ENCODE measurements around the gene LMCD1. TPM values are rescaled to one million over a fixed set of nuclear protein-coding genes. Genes with fewer than 3 reads are reported as not detected.

The LMCD1 gene
- total RNA-seq, 1 donor: 0.21 TPM

- H3K27me3 ChIP-seq (ENCODE audit: insufficient read depth, low read length): no peaks in the 10 kb centered on the region
- no peaks in the 10 kb centered on the region for H3K4me1 ChIP-seq (ENCODE audit: insufficient read depth, low read length)
- no peak overlapping the region for H3K4me3 ChIP-seq (ENCODE audit: low read length)
- no peaks in the 10 kb centered on the region for H3K9me3 ChIP-seq (ENCODE audit: low read depth, low read length)
Observed at GRCh38 chr3:8607234-8608040, 105.8 kb downstream of the LMCD1 start.

GRCh38 chr3:8608041-8608790 is 106.6 kb downstream of the LMCD1 start:
- H3K4me3 ChIP-seq (ENCODE audit: low read length): no peak overlapping the region
- H3K4me1 ChIP-seq (ENCODE audit: insufficient read depth, low read length): no peaks in the 10 kb centered on the region
- no peaks in the 10 kb centered on the region for H3K27me3 ChIP-seq (ENCODE audit: insufficient read depth, low read length)
- no peaks in the 10 kb centered on the region for H3K9me3 ChIP-seq (ENCODE audit: low read depth, low read length)

GRCh38 chr3:8608791-8609467 is 107.3 kb downstream of the LMCD1 start:
- Histone ChIP-seq H3K9me3 (ENCODE audit: low read depth, low read length) (no peaks in the 10 kb centered on the region), H3K4me3 (ENCODE audit: low read length) (no peak overlapping the region), H3K27me3 (ENCODE audit: insufficient read depth, low read length) (no peaks in the 10 kb centered on the region), H3K4me1 (ENCODE audit: insufficient read depth, low read length) (no peaks in the 10 kb centered on the region)

- no peaks in the 10 kb centered on the region for H3K9me3 ChIP-seq (ENCODE audit: low read depth, low read length)
Observed at GRCh38 chr3:8610951-8611350, 109.3 kb downstream of the LMCD1 start.

GRCh38 chr3:8617921-8618320 is 116.3 kb downstream of the LMCD1 start:
- no peaks in the 10 kb centered on the region for H3K9me3 ChIP-seq (ENCODE audit: low read depth, low read length)
- H3K27me3 ChIP-seq (ENCODE audit: insufficient read depth, low read length): no peaks in the 10 kb centered on the region
- H3K4me1 ChIP-seq (ENCODE audit: insufficient read depth, low read length): no peaks in the 10 kb centered on the region
- H3K4me3 ChIP-seq (ENCODE audit: low read length): no peak overlapping the region

More at GRCh38 chr3:8610951-8611350, 109.3 kb downstream of the LMCD1 start:
- no peaks in the 10 kb centered on the region for H3K4me1 ChIP-seq (ENCODE audit: insufficient read depth, low read length)
- no peak overlapping the region for H3K4me3 ChIP-seq (ENCODE audit: low read length)
- no peaks in the 10 kb centered on the region for H3K27me3 ChIP-seq (ENCODE audit: insufficient read depth, low read length)

- Histone ChIP-seq H3K27me3 (ENCODE audit: insufficient read depth, low read length) (no peaks in the 10 kb centered on the region), H3K4me1 (ENCODE audit: insufficient read depth, low read length) (no peaks in the 10 kb centered on the region), H3K4me3 (ENCODE audit: low read length) (no peak overlapping the region), H3K9me3 (ENCODE audit: low read depth, low read length) (no peaks in the 10 kb centered on the region)
Observed at GRCh38 chr3:8618950-8619349, 117.3 kb downstream of the LMCD1 start.

GRCh38 chr3:8619548-8619947 is 117.9 kb downstream of the LMCD1 start:
- Histone ChIP-seq H3K9me3 (ENCODE audit: low read depth, low read length) (no peaks in the 10 kb centered on the region), H3K27me3 (ENCODE audit: insufficient read depth, low read length) (no peaks in the 10 kb centered on the region), H3K4me1 (ENCODE audit: insufficient read depth, low read length) (no peaks in the 10 kb centered on the region), H3K4me3 (ENCODE audit: low read length) (no peak overlapping the region)

- H3K4me3 ChIP-seq (ENCODE audit: low read length): no peak overlapping the region
- H3K9me3 ChIP-seq (ENCODE audit: low read depth, low read length): no peaks in the 10 kb centered on the region
- H3K27me3 ChIP-seq (ENCODE audit: insufficient read depth, low read length): no peaks in the 10 kb centered on the region
- no peaks in the 10 kb centered on the region for H3K4me1 ChIP-seq (ENCODE audit: insufficient read depth, low read length)
Observed at GRCh38 chr3:8621141-8621540, 119.5 kb downstream of the LMCD1 start.

GRCh38 chr3:8621872-8622271 is 120.2 kb downstream of the LMCD1 start:
- Histone ChIP-seq H3K27me3 (ENCODE audit: insufficient read depth, low read length) (no peaks in the 10 kb centered on the region), H3K4me1 (ENCODE audit: insufficient read depth, low read length) (no peaks in the 10 kb centered on the region), H3K9me3 (ENCODE audit: low read depth, low read length) (no peaks in the 10 kb centered on the region), H3K4me3 (ENCODE audit: low read length) (no peak overlapping the region)

- Histone ChIP-seq H3K9me3 (ENCODE audit: low read depth, low read length) (no peaks in the 10 kb centered on the region), H3K4me3 (ENCODE audit: low read length) (no peak overlapping the region), H3K4me1 (ENCODE audit: insufficient read depth, low read length) (no peaks in the 10 kb centered on the region), H3K27me3 (ENCODE audit: insufficient read depth, low read length) (no peaks in the 10 kb centered on the region)
Observed at GRCh38 chr3:8622873-8623691, 121.5 kb downstream of the LMCD1 start.

GRCh38 chr3:8623741-8624140 is 122.1 kb downstream of the LMCD1 start:
- H3K27me3 ChIP-seq (ENCODE audit: insufficient read depth, low read length): no peaks in the 10 kb centered on the region
- H3K9me3 ChIP-seq (ENCODE audit: low read depth, low read length): no peaks in the 10 kb centered on the region
- no peak overlapping the region for H3K4me3 ChIP-seq (ENCODE audit: low read length)
- H3K4me1 ChIP-seq (ENCODE audit: insufficient read depth, low read length): no peaks in the 10 kb centered on the region

Other genes with a start within 250 kb of the LMCD1 start
- gene SSUH2, start 143.0 kb downstream of the LMCD1 start, total RNA-seq: not detected
- gene CAV3, start 232.0 kb downstream of the LMCD1 start, total RNA-seq: not detected